DND-41 (cell line): ENCODE results near the gene DDX51.

ENCODE experiments used
- CTCF ChIP-seq: IDR thresholded peaks from 2 replicates; pipeline ENCODE4 v1.5.1; 2012; ENCODE audit warnings: borderline replicate concordance, low read length, moderate library complexity, mild to moderate bottlenecking; ENCODE audit not compliant: poor library complexity, severe bottlenecking; ENCODE audit errors: extremely low read depth
- EZH2 ChIP-seq: IDR thresholded peaks from 3 replicates; pipeline ENCODE4 v1.6.1; 2012; ENCODE audit warnings: borderline replicate concordance, low read depth, mild to moderate bottlenecking, moderate library complexity, low read length, inconsistent platforms; ENCODE audit not compliant: severe bottlenecking

- TF ChIP-seq CTCF (no peak), EZH2 (no peak)
Observed at GRCh38 chr12:132178316-132178715, 34.2 kb upstream of the DDX51 start.
